ENCODE results near the gene BANP. TPM values are rescaled to one million over a fixed set of nuclear protein-coding genes. Genes with fewer than 3 reads are reported as not detected.

Gene BANP
- polyA plus RNA-seq, 1 of the 3 experiments (the other 2 are of a cell fraction) = 16.8 TPM

DNA sequence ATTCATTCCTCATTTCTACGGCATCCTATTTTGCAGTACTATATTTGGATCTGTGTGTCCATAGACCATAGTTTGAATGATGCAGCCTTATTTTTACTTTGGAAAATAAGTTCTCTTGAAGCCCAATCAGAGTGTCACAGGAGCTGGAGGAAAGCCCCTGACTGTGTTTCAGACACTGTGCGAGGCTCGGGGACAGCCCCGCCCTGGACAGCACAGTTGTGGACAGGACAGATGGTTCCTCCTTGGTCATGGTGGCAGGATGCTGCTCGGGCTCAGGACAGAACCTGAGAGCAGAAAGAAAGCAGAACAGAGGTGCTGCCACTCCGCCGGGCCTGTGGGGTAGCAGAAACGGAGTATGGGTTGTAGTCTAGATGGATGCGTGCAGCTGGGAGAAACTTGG, 22.9 kb downstream of the BANP start (continued):
- TF ChIP-seq SIN3A (IDR thresholded peaks at IDR 0.05; ENCODE audit: borderline replicate concordance, low read depth, low read length) (no peak), NFIC (IDR thresholded peaks at IDR 0.05; ENCODE audit: borderline replicate concordance) (no peak), RAD21 (IDR thresholded peaks at IDR 0.05; ENCODE audit: low read length) (no peak)

DNA sequence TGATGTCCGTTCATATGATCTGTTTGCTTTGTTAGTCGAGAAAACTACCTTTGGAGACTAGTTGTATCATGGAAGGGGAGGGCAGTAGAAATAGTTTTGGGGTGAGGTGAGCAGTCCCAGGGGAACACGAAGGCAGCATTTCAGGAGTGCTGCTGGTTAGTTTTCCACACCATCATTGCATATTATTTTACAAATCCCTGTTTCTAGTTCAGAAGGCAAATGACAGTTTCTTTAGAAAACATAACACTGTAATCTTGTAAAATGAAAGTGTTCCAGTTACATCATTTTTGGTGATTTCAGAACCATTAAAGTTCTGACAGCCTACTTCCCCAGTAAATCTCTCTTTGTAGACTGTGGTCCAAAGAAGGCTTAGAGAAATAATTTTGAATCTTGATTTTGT, 25.4 kb downstream of the BANP start:
- Histone ChIP-seq H3K27ac (ENCODE audit: low read depth in 2 of 2, low read length in 1 of 2) (no peak overlapping the region), H3K4me1 (ENCODE audit: control insufficient read depth in 1 of 2, insufficient read depth in 2 of 2, low read depth in 1 of 2, low read length in 1 of 2) (no peaks in the 10 kb centered on the region), H3K36me3 (replicated peaks in 1 of 2; ENCODE audit: control insufficient read depth in 1 of 2, insufficient read depth in 2 of 2, low read length in 1 of 2) (peaks cover 0 to 3% of the 10 kb centered on the region in 2 experiments), H2AFZ (ENCODE audit: low read depth) (no peak overlapping the region), H3K4me2 (no peak overlapping the region), H3K79me2 (ENCODE audit: insufficient read depth) (peaks cover 25% of the 10 kb centered on the region), H3K9ac (no peak overlapping the region), H3F3A (replicated peaks; ENCODE audit: insufficient read depth) (no peaks in the 10 kb centered on the region), H4K20me1 (ENCODE audit: insufficient read depth) (no peaks in the 10 kb centered on the region), H3K27me3 (ENCODE audit: insufficient read depth) (no peaks in the 10 kb centered on the region), H3K4me3 (ENCODE audit: low read depth in 2 of 2, low read length in 1 of 2) (no peak overlapping the region), H3K9me2 (no peaks in the 10 kb centered on the region), H3K9me3 (peaks cover 9% of the 10 kb centered on the region)
- ChIA-PET CTCF (no interaction called here), POLR2A (no interaction called here)
- no peak for DNase-seq
- 87% methylated on average over 3 of the region's 3 CpGs for WGBS (ENCODE audit: low lambda C conversion rate)
- no peak for TF ChIP-seq EP300 (IDR thresholded peaks at IDR 0.05; ENCODE audit: borderline replicate concordance in 1 of 2, low read depth in 1 of 2, low read length in 1 of 2)

DNA sequence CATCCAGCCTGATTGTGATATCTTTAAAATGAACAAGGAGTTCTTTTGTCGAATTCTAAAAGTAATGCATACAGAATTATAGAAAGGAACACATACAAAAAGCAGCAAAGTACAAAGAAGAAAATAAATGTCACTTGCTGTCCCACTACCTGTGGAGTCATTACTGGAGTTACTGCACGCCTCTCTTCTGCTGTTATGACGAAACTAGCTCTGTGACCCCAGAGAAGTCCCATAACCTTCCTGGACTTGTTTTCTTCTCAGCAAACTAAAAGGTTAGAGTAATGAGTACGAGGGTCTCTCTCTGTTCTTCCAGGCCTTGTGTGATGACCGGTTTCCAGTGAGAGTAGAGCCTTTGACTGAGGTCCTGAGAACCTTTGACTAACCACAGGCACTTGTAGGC, 26.9 kb downstream of the BANP start:
- H3F3A ChIP-seq (replicated peaks; ENCODE audit: insufficient read depth) = no peaks in the 10 kb centered on the region
- H2AFZ ChIP-seq (ENCODE audit: low read depth) = no peak overlapping the region
- no peaks in the 10 kb centered on the region for H3K9me2 ChIP-seq
- no peak overlapping the region for H3K27ac ChIP-seq (ENCODE audit: low read depth in 2 of 2, low read length in 1 of 2)
- H3K4me1 ChIP-seq (ENCODE audit: control insufficient read depth in 1 of 2, insufficient read depth in 2 of 2, low read depth in 1 of 2, low read length in 1 of 2) = no peaks in the 10 kb centered on the region
- H3K79me2 ChIP-seq (ENCODE audit: insufficient read depth) = peaks cover 13% of the 10 kb centered on the region
- H3K4me2 ChIP-seq = no peak overlapping the region
- DNase-seq = no peak
- TF ChIP-seq JUND (IDR thresholded peaks at IDR 0.05) = no peak
- TF ChIP-seq, protein P1, sequence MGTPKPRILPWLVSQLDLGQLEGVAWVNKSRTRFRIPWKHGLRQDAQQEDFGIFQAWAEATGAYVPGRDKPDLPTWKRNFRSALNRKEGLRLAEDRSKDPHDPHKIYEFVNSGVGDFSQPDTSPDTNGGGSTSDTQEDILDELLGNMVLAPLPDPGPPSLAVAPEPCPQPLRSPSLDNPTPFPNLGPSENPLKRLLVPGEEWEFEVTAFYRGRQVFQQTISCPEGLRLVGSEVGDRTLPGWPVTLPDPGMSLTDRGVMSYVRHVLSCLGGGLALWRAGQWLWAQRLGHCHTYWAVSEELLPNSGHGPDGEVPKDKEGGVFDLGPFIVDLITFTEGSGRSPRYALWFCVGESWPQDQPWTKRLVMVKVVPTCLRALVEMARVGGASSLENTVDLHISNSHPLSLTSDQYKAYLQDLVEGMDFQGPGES (IDR thresholded peaks at IDR 0.05; ENCODE audit: low read depth, low read length) = no peak
- TF ChIP-seq FOXM1 (IDR thresholded peaks at IDR 0.05; ENCODE audit: low read depth) = no peak
- TF ChIP-seq ELF1 (IDR thresholded peaks at IDR 0.05) = no peak
- TF ChIP-seq, protein P2, sequence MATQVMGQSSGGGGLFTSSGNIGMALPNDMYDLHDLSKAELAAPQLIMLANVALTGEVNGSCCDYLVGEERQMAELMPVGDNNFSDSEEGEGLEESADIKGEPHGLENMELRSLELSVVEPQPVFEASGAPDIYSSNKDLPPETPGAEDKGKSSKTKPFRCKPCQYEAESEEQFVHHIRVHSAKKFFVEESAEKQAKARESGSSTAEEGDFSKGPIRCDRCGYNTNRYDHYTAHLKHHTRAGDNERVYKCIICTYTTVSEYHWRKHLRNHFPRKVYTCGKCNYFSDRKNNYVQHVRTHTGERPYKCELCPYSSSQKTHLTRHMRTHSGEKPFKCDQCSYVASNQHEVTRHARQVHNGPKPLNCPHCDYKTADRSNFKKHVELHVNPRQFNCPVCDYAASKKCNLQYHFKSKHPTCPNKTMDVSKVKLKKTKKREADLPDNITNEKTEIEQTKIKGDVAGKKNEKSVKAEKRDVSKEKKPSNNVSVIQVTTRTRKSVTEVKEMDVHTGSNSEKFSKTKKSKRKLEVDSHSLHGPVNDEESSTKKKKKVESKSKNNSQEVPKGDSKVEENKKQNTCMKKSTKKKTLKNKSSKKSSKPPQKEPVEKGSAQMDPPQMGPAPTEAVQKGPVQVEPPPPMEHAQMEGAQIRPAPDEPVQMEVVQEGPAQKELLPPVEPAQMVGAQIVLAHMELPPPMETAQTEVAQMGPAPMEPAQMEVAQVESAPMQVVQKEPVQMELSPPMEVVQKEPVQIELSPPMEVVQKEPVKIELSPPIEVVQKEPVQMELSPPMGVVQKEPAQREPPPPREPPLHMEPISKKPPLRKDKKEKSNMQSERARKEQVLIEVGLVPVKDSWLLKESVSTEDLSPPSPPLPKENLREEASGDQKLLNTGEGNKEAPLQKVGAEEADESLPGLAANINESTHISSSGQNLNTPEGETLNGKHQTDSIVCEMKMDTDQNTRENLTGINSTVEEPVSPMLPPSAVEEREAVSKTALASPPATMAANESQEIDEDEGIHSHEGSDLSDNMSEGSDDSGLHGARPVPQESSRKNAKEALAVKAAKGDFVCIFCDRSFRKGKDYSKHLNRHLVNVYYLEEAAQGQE (IDR thresholded peaks at IDR 0.05; ENCODE audit: low read depth, low read length) = no peak
- TF ChIP-seq, protein P3, sequence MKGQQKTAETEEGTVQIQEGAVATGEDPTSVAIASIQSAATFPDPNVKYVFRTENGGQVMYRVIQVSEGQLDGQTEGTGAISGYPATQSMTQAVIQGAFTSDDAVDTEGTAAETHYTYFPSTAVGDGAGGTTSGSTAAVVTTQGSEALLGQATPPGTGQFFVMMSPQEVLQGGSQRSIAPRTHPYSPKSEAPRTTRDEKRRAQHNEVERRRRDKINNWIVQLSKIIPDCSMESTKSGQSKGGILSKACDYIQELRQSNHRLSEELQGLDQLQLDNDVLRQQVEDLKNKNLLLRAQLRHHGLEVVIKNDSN (IDR thresholded peaks at IDR 0.05; ENCODE audit: borderline replicate concordance, low read depth) = no peak
- TF ChIP-seq MXI1 (IDR thresholded peaks at IDR 0.05; ENCODE audit: low read depth, low read length) = no peak
- no peak for TF ChIP-seq GABPA (IDR thresholded peaks at IDR 0.05; ENCODE audit: low read depth)
- TF ChIP-seq MEF2A (IDR thresholded peaks at IDR 0.05; ENCODE audit: borderline replicate concordance, low read depth) = no peak
- no peak overlapping the region for H3K9ac ChIP-seq
- H3K9me3 ChIP-seq = no peaks in the 10 kb centered on the region
- H3K27me3 ChIP-seq (ENCODE audit: insufficient read depth) = no peaks in the 10 kb centered on the region
- no peaks in the 10 kb centered on the region for H4K20me1 ChIP-seq (ENCODE audit: insufficient read depth)
- 84% methylated on average over 5 of the region's 5 CpGs for WGBS (ENCODE audit: low lambda C conversion rate)
- peaks cover 0 to 3% of the 10 kb centered on the region in 2 experiments for H3K36me3 ChIP-seq (replicated peaks in 1 of 2; ENCODE audit: control insufficient read depth in 1 of 2, insufficient read depth in 2 of 2, low read length in 1 of 2)
- H3K4me3 ChIP-seq (ENCODE audit: low read depth in 2 of 2, low read length in 1 of 2) = no peak overlapping the region
- POLR2A ChIA-PET = no interaction called here
- CTCF ChIA-PET = no interaction called here
